Thyroid gland (tissue), 4 donors: Measurements from ENCODE around the gene TBC1D22A.

Experiments
- POLR2A ChIP-seq, 2 donors: fragments of 450-650 bp; IDR thresholded peaks; one replicate each; pipeline ENCODE4 v1.6.1; 2017; ENCODE audit warnings: antibody characterized with exemption in 2 of 2, mild to moderate bottlenecking in 2 of 2, moderate library complexity in 1 of 2
- TF ChIP-seq, protein P1 (sequence below), 6 experiments: fragments of 200-600 bp in 3 of 6; fragments of 450-650 bp in 3 of 6; sonication (generic) in 3 of 6; IDR thresholded peaks; one replicate each; pipeline ENCODE4 v1.5.1; 2016 to 2019; ENCODE audit warnings: antibody characterized with exemption in 6 of 6, mild to moderate bottlenecking in 2 of 6, inconsistent platforms in 1 of 6, moderate library complexity in 1 of 6

DNA sequence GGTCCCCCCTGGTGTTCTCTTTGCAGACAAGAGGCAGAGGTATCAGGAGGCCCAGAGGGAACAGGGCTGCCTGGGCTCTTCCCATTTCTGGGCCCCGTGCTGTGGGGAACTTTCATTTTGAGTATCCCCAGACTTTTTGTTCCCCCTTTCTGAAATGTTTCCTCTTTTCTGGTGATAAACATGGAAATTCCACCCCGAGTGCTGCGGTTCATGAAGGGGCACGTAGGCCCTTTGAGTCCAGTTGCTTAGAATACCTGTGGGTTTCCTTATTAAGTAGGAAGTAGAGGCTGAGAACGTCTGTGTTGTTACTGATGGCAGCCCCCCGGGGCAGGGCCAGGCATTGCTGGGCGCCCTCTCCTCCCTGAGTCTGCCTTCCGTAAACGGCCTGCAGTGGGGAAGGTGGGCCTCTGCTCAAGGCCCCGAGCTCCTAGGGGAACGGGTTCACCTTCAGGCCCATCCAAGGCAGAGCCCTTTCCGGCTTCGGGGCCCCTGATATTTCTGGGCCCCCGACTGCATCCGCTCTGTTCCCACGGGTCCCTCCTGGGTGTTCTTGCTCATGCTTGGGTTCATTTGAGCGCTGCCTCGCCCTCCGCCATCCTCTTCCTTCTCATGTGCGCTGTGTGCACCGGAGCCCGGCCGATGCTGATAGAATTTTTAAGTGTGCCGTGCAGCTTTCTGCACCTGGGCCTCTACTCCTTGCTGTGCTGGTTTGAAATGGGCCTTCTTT, 12.0 kb downstream of the TBC1D22A start:
- TF ChIP-seq, protein P1, sequence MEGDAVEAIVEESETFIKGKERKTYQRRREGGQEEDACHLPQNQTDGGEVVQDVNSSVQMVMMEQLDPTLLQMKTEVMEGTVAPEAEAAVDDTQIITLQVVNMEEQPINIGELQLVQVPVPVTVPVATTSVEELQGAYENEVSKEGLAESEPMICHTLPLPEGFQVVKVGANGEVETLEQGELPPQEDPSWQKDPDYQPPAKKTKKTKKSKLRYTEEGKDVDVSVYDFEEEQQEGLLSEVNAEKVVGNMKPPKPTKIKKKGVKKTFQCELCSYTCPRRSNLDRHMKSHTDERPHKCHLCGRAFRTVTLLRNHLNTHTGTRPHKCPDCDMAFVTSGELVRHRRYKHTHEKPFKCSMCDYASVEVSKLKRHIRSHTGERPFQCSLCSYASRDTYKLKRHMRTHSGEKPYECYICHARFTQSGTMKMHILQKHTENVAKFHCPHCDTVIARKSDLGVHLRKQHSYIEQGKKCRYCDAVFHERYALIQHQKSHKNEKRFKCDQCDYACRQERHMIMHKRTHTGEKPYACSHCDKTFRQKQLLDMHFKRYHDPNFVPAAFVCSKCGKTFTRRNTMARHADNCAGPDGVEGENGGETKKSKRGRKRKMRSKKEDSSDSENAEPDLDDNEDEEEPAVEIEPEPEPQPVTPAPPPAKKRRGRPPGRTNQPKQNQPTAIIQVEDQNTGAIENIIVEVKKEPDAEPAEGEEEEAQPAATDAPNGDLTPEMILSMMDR (IDR thresholded peaks at IDR 0.05): no peak
- no peak for TF ChIP-seq POLR2A (IDR thresholded peaks at IDR 0.05)
